DND-41 (cell line): ENCODE results near the gene TBC1D22A.

ENCODE experiments used
- ATAC-seq: fragments of 200-7000 bp; cut with Tn5 transposase; 3 replicates; pipeline ENCODE4 v1.9.1; 2021; ENCODE audit warnings: low read depth; ENCODE audit not compliant: insufficient read depth
- DNase-seq: peaks from one replicate; pipeline ENCODE4 v3.0.0-alpha.2; 2020
- H2AFZ ChIP-seq: 2 replicates; pipeline ENCODE4 v1.6.0; 2012; ENCODE audit warnings: low read depth, low read length
- H3K27ac ChIP-seq: 2 replicates; pipeline ENCODE4 v1.5.1; 2012; ENCODE audit warnings: low read length, inconsistent platforms
- H3K27me3 ChIP-seq: fragments of 200-600 bp; sonication (generic); 2 replicates; pipeline ENCODE4 v1.6.0; 2012; ENCODE audit warnings: low read length, mild to moderate bottlenecking, inconsistent platforms; ENCODE audit not compliant: insufficient read depth, poor library complexity
- H3K36me3 ChIP-seq: 2 replicates; pipeline ENCODE4 v1.5.1; 2012; ENCODE audit warnings: low read length, inconsistent platforms; ENCODE audit not compliant: insufficient read depth
- H3K4me1 ChIP-seq: 2 replicates; pipeline ENCODE4 v1.5.1; 2012; ENCODE audit warnings: mild to moderate bottlenecking, low read length; ENCODE audit not compliant: insufficient read depth
- H3K4me2 ChIP-seq: 2 replicates; pipeline ENCODE4 v1.6.0; 2012; ENCODE audit warnings: mild to moderate bottlenecking, moderate library complexity, low read length, inconsistent platforms; ENCODE audit not compliant: insufficient read depth
- H3K4me3 ChIP-seq, 2 experiments: fragments of 200-600 bp in 1 of 2; shearing (Covaris generic) in 1 of 2; 2 replicates each; pipeline ENCODE4 v1.5.1; 2012 to 2016; ENCODE audit warnings: inconsistent platforms in 2 of 2, low read length in 2 of 2, mild to moderate bottlenecking in 2 of 2, low read depth in 1 of 2, moderate library complexity in 1 of 2
- H3K79me2 ChIP-seq: 2 replicates; pipeline ENCODE4 v1.6.0; 2012; ENCODE audit warnings: low read length, inconsistent platforms; ENCODE audit not compliant: insufficient read depth
- H3K9ac ChIP-seq: 2 replicates; pipeline ENCODE4 v1.6.0; 2012; ENCODE audit warnings: low read depth, mild to moderate bottlenecking, inconsistent platforms, low read length, moderate library complexity
- H3K9me3 ChIP-seq: 2 replicates; pipeline ENCODE4 v1.5.1; 2012; ENCODE audit warnings: low read length, moderate library complexity, mild to moderate bottlenecking, inconsistent platforms; ENCODE audit not compliant: insufficient read depth, severe bottlenecking
- H4K20me1 ChIP-seq: 2 replicates; pipeline ENCODE4 v1.6.0; 2012; ENCODE audit warnings: low read length; ENCODE audit not compliant: insufficient read depth
- EZH2 ChIP-seq: IDR thresholded peaks from 3 replicates; pipeline ENCODE4 v1.6.1; 2012; ENCODE audit warnings: borderline replicate concordance, low read depth, mild to moderate bottlenecking, moderate library complexity, low read length, inconsistent platforms; ENCODE audit not compliant: severe bottlenecking
- TF ChIP-seq, protein P1 (sequence below): IDR thresholded peaks from 2 replicates; pipeline ENCODE4 v1.5.1; 2012; ENCODE audit warnings: borderline replicate concordance, low read length, moderate library complexity, mild to moderate bottlenecking; ENCODE audit not compliant: poor library complexity, severe bottlenecking; ENCODE audit errors: extremely low read depth

The TBC1D22A gene

DNA sequence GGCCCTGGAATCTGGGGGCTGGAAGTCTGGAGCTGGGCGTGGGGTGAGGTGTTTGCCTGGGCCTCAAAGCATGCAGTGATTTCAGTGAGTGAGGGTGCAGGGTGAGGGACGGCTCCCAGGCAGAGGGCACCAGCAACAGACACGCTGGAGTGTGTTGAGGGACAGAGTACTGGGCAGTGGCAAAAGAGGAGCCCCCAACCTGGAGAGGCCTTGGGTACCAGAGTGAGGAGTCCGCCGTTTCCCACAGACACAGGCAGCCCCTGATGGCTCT lies 12.0 kb upstream of the TBC1D22A start:
- Histone ChIP-seq H2AFZ (no peak overlapping the region), H3K36me3 (no peaks in the 10 kb centered on the region), H3K79me2 (no peaks in the 10 kb centered on the region), H3K9ac (no peak overlapping the region), H3K27ac (no peak overlapping the region; the same call in 1 of the 2 replicates), H3K9me3 (peaks cover 3% of the 10 kb centered on the region), H3K4me1 (peaks cover 16% of the 10 kb centered on the region), H3K4me2 (no peak overlapping the region), H3K4me3 (no peak overlapping the region), H4K20me1 (no peaks in the 10 kb centered on the region), H3K27me3 (no peaks in the 10 kb centered on the region)
- DNase-seq = no peak
- no peak for ATAC-seq
- TF ChIP-seq, protein P1, sequence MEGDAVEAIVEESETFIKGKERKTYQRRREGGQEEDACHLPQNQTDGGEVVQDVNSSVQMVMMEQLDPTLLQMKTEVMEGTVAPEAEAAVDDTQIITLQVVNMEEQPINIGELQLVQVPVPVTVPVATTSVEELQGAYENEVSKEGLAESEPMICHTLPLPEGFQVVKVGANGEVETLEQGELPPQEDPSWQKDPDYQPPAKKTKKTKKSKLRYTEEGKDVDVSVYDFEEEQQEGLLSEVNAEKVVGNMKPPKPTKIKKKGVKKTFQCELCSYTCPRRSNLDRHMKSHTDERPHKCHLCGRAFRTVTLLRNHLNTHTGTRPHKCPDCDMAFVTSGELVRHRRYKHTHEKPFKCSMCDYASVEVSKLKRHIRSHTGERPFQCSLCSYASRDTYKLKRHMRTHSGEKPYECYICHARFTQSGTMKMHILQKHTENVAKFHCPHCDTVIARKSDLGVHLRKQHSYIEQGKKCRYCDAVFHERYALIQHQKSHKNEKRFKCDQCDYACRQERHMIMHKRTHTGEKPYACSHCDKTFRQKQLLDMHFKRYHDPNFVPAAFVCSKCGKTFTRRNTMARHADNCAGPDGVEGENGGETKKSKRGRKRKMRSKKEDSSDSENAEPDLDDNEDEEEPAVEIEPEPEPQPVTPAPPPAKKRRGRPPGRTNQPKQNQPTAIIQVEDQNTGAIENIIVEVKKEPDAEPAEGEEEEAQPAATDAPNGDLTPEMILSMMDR = no peak
- no peak for TF ChIP-seq EZH2

DNA sequence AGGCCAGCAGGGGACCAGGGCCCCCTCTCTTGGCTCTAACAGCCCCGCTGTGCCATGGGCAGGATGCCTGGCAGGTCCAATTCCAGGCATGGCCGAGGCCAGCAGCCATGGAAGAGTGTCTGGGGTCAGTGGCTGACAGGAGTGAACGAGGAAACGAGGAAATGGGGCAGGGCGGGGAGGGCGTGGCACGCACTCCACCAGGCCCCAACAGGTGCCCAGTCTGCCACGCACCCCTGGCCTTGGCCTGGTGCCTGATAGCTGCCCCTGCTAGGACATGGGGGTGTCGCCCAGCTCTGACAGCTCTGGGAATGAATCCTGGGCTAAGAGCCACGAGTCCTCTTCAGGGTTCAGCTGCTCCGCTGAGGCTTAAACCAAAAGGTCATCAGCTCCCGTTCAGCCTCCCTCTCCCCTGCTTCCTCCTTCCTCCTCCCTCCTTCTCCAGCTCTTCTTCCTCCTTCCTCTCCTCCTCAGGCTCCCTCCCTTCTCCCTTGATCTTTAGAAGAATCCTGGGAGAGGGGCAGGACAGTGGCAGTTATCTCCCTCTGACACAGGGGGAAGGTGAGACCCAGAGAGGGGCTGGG lies 11.5 kb upstream of the TBC1D22A start:
- peaks cover 5% of the 10 kb centered on the region for H3K9me3 ChIP-seq
- no peak for DNase-seq
- H3K9ac ChIP-seq = no peak overlapping the region
- no peak overlapping the region for H3K4me3 ChIP-seq
- no peak overlapping the region for H3K27ac ChIP-seq
- H3K36me3 ChIP-seq = no peaks in the 10 kb centered on the region
- H3K27me3 ChIP-seq = no peaks in the 10 kb centered on the region
- H3K4me1 ChIP-seq = peaks cover 16% of the 10 kb centered on the region
- TF ChIP-seq, protein P1 = no peak
- no peak for TF ChIP-seq EZH2
- H3K79me2 ChIP-seq = no peaks in the 10 kb centered on the region
- no peak for ATAC-seq
- no peaks in the 10 kb centered on the region for H4K20me1 ChIP-seq
- H2AFZ ChIP-seq = no peak overlapping the region
- H3K4me2 ChIP-seq = no peak overlapping the region

DNA sequence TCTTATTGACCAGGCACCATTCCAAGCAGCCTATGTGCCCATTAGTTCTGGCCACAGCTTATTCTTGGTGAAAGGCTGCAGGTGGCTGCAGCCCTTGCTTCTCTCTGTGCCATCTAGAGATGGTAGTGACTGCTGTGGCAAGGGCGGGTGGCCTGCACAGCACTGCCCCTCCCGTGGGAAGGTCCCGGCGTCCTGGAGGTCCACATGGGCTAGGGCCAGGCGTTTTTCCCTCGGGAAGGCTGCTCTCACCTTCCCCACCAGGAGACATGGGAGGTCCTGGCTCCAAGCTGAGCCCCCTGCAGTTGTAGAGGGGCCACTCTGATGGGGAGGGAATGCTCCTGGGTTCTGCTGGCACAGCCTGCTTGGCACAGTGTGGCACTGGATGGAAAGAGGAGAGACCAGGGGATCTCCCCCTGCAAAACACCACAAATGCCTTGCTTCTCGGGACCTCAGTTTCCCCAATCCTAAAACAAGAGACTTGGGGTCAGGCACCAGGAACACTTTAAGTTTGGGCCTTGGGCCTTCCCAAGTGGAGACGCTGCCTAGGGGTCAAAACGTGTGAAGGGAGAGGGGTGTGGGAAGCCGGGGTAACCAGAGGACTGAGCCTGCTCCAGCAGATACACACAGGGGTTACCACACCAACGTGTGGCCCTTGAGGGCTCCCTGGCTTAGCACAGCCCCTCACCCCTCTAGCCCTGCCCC lies 10.0 kb upstream of the TBC1D22A start:
- H3K9ac ChIP-seq = no peak overlapping the region
- H3K9me3 ChIP-seq = peaks cover 13% of the 10 kb centered on the region
- H3K36me3 ChIP-seq = no peaks in the 10 kb centered on the region
- DNase-seq (no peak), ATAC-seq (no peak)
- no peaks in the 10 kb centered on the region for H3K27me3 ChIP-seq
- H3K4me1 ChIP-seq = peaks cover 16% of the 10 kb centered on the region
- H4K20me1 ChIP-seq = no peaks in the 10 kb centered on the region
- no peak overlapping the region for H2AFZ ChIP-seq
- H3K79me2 ChIP-seq = no peaks in the 10 kb centered on the region
- TF ChIP-seq, protein P1 = no peak
- no peak for TF ChIP-seq EZH2
- no peak overlapping the region for H3K4me2 ChIP-seq
- no peak overlapping the region for H3K27ac ChIP-seq
- H3K4me3 ChIP-seq = no peak overlapping the region

DNA sequence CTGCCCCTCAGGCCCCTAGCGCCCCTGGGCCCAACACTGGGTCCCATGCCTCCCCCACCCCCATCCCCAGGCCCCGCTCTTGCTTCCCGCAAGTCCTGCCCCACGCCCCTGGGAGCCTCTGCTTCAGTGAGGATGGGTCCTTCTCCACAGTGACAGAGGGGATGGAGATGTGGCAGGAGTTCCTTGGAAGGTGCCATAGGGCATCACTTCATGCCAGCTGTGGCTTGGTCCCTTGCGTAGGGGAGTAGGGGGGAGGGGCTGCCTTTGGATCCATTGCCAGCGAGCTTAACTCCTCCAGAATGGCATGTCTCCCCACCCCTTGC lies 9.5 kb upstream of the TBC1D22A start:
- no peak overlapping the region for H3K9ac ChIP-seq
- no peaks in the 10 kb centered on the region for H3K27me3 ChIP-seq
- DNase-seq (no peak), ATAC-seq (no peak)
- no peaks in the 10 kb centered on the region for H3K36me3 ChIP-seq
- no peak overlapping the region for H3K27ac ChIP-seq
- peaks cover 16% of the 10 kb centered on the region for H3K4me1 ChIP-seq
- H2AFZ ChIP-seq = no peak overlapping the region
- peaks cover 13% of the 10 kb centered on the region for H3K9me3 ChIP-seq
- no peak overlapping the region for H3K4me2 ChIP-seq
- no peak overlapping the region for H3K4me3 ChIP-seq
- no peak for TF ChIP-seq EZH2
- TF ChIP-seq, protein P1 = no peak
- H3K79me2 ChIP-seq = no peaks in the 10 kb centered on the region
- no peaks in the 10 kb centered on the region for H4K20me1 ChIP-seq
